NCI-H146 treated with DMSO at 0.1 percent for 48 hours (cell line): ENCODE results near the gene TRIM46.
"Not testable (repeated sequence)": the region's sequence is repeated elsewhere in the genome, so short reads cannot be mapped to it uniquely, and the experiment has no call there.

Experiments used
- DNase-seq: peaks from one replicate; lab custom pipeline; 2025; ENCODE audit not compliant: unreplicated experiment; lab: John Stamatoyannopoulos, UW

Gene TRIM46

GRCh38 chr1:155137154-155137949 is 36.3 kb upstream of the TRIM46 start:
- DNase-seq, result no peak

- DNase-seq, result peak; percentile 60
These were observed 33.6 kb upstream of the TRIM46 start, which contains the start of gene DPM3 for GRCh38 chr1:155139895-155140629. DPM3 (minus strand) TSS chr1:155140531; CDS start chr1:155140240, 291 bp downstream.

- DNase-seq, result no peak
These were observed 33.1 kb upstream of the TRIM46 start for GRCh38 chr1:155140630-155140953.

- DNase-seq, result no peak
These were observed 31.9 kb upstream of the TRIM46 start for GRCh38 chr1:155141749-155142148.

DNA sequence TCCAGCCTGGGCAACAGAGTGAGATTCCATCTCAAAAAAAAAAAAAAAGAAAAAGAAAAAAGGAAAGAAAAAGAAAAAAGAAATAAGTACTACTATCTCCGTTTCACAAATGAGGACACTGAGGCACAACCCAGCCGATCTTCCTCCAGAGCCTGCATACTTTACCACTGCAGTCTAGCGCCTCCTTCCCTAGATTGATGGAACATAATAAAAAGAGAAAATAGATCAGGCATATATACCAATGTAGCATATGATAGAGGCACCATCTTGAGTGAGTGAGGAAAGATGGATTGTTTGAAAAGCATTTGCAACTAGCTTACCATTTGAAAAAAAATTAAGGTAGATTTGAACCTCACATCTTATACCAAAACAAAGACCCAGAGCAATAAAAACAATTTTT is 28.2 kb upstream of the TRIM46 start:
- no peak for DNase-seq

DNA sequence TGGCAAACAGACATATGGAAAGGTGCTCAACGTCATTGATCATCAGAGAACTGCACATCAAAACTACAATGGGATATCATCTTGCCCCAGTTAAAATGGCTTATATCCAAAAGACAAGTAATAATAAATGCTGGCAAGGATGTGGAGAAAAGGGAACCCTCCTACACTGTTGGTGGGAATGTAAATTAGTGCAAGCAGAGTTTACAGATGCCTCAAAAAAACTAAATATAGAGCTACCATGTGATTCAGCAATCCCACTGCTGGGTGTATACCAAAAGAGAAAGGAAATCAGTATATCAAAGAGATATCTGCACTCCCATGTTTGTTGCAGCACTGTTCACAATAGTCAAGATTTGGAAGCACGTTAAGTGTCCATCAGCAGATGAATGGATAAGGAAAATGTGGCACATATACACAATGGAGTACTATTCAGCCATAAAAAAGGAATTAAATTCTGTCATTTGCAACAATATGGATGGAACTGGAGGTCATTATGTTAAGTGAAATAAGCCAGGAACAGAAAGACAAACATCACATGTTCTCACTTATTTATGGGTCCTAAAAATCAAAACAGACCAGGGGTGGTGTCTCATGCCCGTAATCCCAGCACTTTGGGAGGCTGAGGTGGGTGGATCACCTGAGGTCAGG is 17.5 kb upstream of the TRIM46 start:
- DNase-seq, result not testable (repeated sequence)

DNA sequence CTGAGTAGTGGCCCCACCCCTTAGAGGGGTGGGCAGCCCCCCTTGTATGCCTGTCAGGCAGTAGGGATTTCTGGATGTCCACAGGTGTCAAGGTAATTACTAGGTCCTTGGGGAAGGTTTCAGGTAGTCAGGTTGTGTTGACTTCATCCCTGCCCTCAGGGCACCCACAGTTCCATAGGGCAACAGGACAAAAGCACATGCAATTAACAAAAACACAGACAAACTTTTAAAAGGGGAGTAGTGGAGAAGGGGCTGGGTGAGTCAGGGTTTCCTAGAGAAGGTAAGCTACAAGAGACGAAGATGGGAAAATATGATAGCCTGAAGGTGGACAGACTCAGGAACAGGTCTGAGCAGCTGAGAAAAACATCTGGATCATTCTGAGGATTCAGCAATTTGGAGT is 14.7 kb upstream of the TRIM46 start:
- peak; percentile 20 for DNase-seq

DNA sequence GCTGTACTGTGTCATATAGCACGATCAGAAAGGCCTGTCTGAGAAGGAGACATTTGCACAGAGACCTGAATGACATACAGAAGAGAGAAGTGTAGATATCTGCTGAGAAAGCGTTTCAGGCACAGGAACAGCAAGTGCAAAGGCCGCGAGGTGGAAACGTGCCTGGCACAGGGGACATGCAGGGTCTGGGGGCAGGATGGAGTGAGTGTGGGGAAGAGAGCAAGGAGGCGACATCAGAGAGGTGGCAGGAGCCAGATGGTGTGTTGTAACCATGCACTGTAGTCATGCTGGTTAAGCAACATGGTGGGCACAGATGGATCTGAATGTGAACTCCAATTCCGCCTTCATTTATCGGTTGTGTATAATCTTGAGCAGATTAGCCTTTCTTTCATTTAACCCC is 13.5 kb upstream of the TRIM46 start:
- DNase-seq, result no peak

- DNase-seq, result not testable (repeated sequence)
These were observed 11.0 kb upstream of the TRIM46 start for GRCh38 chr1:155162631-155163030.

DNA sequence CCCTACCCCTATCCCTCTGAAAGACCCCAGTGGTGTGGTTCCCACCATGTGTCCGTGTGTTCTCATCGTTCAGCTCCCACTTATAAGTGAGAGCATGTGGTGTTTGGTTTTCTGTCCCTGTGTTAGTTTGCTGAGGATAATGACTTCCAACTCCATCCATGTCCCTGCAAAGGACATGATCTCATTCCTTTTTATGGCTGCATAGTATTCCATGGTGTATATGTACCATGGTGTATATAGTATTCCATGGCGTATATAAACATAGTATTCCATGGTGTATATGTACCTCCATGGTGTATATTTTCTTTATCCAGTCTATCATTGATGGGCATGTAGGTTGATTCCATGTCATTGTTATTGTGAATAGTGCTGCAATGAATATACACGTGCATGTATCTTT is 9.9 kb upstream of the TRIM46 start:
- not testable (repeated sequence) for DNase-seq

DNA sequence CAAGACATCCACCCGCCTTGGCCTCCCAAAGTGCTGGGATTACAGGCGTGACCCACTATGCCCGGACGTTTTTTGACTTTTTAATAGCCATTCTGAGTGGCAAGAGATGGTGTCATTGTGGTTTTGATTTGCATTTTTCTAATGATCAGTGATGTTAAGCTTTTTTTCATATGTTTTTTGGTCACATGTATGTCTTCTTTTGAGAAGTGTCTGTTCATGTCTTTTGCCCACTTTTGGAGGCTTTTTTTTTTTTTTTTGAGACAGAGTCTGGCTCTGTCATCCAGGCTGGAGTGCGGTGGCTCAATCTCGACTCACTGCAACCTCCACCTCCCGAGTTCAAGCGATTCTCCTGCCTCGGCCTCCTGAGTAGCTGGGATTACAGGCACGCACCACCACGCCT is 9.0 kb upstream of the TRIM46 start:
- DNase-seq, result not testable (repeated sequence)

- DNase-seq, result no peak
These were observed 7.6 kb upstream of the TRIM46 start for GRCh38 chr1:155166051-155166470.

GRCh38 chr1:155166471-155167165 is 7.0 kb upstream of the TRIM46 start:
- no peak for DNase-seq

- DNase-seq, result peak; percentile 78
These were observed 6.2 kb upstream of the TRIM46 start for GRCh38 chr1:155167166-155168104.

DNA sequence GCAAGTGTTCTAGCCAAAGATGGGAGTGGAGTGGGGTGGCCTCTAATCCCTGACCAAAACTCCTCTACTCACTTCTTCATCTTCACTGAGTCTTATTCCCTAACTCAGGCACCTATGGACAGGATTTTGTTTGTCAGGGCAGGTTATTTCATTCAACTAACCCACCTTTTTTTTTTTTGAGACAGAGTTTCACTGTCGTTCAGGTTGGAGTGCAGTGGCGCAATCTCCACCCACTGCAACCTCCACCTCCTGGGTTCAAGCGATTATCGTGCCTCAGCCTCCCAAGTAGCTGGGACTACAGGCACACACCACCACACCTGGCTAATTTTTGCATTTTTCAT is 5.6 kb upstream of the TRIM46 start:
- not testable (repeated sequence) for DNase-seq

- DNase-seq, result no peak
These were observed 5.0 kb upstream of the TRIM46 start for GRCh38 chr1:155168456-155169210.

GRCh38 chr1:155169541-155169940 is 4.1 kb upstream of the TRIM46 start:
- DNase-seq, result no peak

GRCh38 chr1:155170101-155170785 is 3.4 kb upstream of the TRIM46 start:
- DNase-seq, result no peak

GRCh38 chr1:155170806-155171205 is 2.8 kb upstream of the TRIM46 start:
- DNase-seq, result no peak
